Measurements from ENCODE around the gene ZAR1.
"Not testable (repeated sequence)": the region's sequence is repeated elsewhere in the genome, so short reads cannot be mapped to it uniquely, and the experiment has no call there.

ZAR1 gene, protein sequence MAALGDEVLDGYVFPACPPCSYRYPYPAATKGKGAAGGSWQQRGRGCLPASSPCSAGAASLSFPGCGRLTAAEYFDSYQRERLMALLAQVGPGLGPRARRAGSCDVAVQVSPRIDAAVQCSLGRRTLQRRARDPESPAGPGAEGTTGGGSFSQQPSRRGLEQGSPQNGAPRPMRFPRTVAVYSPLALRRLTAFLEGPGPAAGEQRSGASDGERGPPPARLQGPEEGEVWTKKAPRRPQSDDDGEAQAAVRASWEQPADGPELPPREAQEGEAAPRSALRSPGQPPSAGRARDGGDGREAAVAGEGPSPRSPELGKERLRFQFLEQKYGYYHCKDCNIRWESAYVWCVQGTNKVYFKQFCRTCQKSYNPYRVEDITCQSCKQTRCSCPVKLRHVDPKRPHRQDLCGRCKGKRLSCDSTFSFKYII

DNA sequence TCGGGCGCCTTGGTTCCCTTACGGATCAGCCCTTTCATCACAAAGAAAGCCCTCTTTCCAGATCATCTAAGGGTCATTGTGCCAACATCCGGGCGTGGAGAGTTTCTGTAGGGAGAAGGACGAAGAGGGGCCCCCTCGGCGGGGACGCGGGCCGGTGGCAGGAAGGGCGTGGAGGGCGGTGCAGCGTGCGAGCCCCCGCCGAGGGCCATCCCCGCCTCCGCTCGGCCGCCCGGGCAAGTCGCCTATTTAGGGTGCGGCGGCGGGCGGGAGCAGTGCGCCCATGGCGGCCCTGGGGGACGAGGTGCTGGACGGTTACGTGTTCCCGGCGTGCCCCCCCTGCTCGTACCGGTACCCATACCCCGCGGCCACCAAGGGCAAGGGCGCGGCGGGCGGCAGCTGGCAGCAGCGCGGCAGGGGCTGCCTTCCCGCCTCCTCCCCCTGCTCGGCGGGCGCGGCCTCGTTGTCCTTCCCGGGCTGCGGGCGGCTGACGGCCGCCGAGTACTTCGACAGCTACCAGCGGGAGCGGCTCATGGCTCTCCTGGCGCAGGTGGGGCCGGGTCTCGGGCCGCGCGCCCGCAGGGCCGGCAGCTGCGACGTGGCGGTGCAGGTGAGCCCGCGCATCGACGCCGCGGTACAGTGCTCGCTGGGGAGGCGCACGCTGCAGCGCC, at the start of gene ZAR1:
TSS of gene ZAR1 (plus strand) at position 241 of the 668 bp plus-strand sequence. CDS start at position 281, 40 bp downstream.
- POLR2A ChIA-PET = no interaction called here
- TF ChIP-seq BHLHE40 (IDR thresholded peaks at IDR 0.05; ENCODE audit: borderline replicate concordance) = no peak
- TF ChIP-seq FOXM1 (IDR thresholded peaks at IDR 0.05; ENCODE audit: borderline replicate concordance) = no peak
- no peak for TF ChIP-seq ZNF384 (IDR thresholded peaks at IDR 0.05)
- no peak for TF ChIP-seq CTBP1 (IDR thresholded peaks at IDR 0.05; ENCODE audit: borderline replicate concordance)
- TF ChIP-seq FOXK2 (IDR thresholded peaks at IDR 0.05) = no peak
- TF ChIP-seq SUZ12 (IDR thresholded peaks at IDR 0.05) = no peak
- no peak for TF ChIP-seq FOXA1 (IDR thresholded peaks at IDR 0.05)
- no peak for TF ChIP-seq TARDBP (IDR thresholded peaks at IDR 0.05)
- no peak for TF ChIP-seq ELF4 (IDR thresholded peaks at IDR 0.05)
- no peak for TF ChIP-seq HDGF (IDR thresholded peaks at IDR 0.05; ENCODE audit: borderline replicate concordance)
- no peak for TF ChIP-seq LEF1 (IDR thresholded peaks at IDR 0.05; ENCODE audit: borderline replicate concordance)
- no peak for TF ChIP-seq SP1 (IDR thresholded peaks at IDR 0.05)
- TF ChIP-seq, protein P1, sequence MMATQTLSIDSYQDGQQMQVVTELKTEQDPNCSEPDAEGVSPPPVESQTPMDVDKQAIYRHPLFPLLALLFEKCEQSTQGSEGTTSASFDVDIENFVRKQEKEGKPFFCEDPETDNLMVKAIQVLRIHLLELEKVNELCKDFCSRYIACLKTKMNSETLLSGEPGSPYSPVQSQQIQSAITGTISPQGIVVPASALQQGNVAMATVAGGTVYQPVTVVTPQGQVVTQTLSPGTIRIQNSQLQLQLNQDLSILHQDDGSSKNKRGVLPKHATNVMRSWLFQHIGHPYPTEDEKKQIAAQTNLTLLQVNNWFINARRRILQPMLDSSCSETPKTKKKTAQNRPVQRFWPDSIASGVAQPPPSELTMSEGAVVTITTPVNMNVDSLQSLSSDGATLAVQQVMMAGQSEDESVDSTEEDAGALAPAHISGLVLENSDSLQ (IDR thresholded peaks at IDR 0.05) = no peak
- TF ChIP-seq ARNT (IDR thresholded peaks at IDR 0.05) = no peak
- no peak for TF ChIP-seq L3MBTL2 (conservative IDR thresholded peaks at IDR 0.05)
- no peak for TF ChIP-seq NFRKB (IDR thresholded peaks at IDR 0.05)
- CTCF ChIA-PET = no interaction called here
- DNase-seq (ENCODE audit: extremely low spot score) = no peak

GRCh38 chr4:48440914-48441313, 49.1 kb upstream of the ZAR1 start:
- POLR2A ChIA-PET; DNase-seq (ENCODE audit: extremely low spot score); CTCF ChIA-PET: not testable (repeated sequence)

- ChIA-PET CTCF (no interaction called here), POLR2A (no interaction called here)
- no peak for DNase-seq (ENCODE audit: extremely low spot score)
- no peak for TF ChIP-seq L3MBTL2 (conservative IDR thresholded peaks at IDR 0.05)
- TF ChIP-seq FOXM1 (IDR thresholded peaks at IDR 0.05; ENCODE audit: borderline replicate concordance) = no peak
- no peak for TF ChIP-seq ELF4 (IDR thresholded peaks at IDR 0.05)
- TF ChIP-seq HDGF (IDR thresholded peaks at IDR 0.05; ENCODE audit: borderline replicate concordance) = no peak
- TF ChIP-seq, protein P1 (IDR thresholded peaks at IDR 0.05) = no peak
- no peak for TF ChIP-seq CTBP1 (IDR thresholded peaks at IDR 0.05; ENCODE audit: borderline replicate concordance)
- no peak for TF ChIP-seq NFRKB (IDR thresholded peaks at IDR 0.05)
- no peak for TF ChIP-seq FOXA1 (IDR thresholded peaks at IDR 0.05)
- no peak for TF ChIP-seq SP1 (IDR thresholded peaks at IDR 0.05)
- no peak for TF ChIP-seq ARNT (IDR thresholded peaks at IDR 0.05)
- TF ChIP-seq ZNF384 (IDR thresholded peaks at IDR 0.05) = no peak
- TF ChIP-seq BHLHE40 (IDR thresholded peaks at IDR 0.05; ENCODE audit: borderline replicate concordance) = no peak
- TF ChIP-seq SUZ12 (IDR thresholded peaks at IDR 0.05) = no peak
- TF ChIP-seq FOXK2 (IDR thresholded peaks at IDR 0.05) = no peak
- TF ChIP-seq TARDBP (IDR thresholded peaks at IDR 0.05) = no peak
Measured at GRCh38 chr4:48445704-48446103, 44.3 kb upstream of the ZAR1 start.

DNA sequence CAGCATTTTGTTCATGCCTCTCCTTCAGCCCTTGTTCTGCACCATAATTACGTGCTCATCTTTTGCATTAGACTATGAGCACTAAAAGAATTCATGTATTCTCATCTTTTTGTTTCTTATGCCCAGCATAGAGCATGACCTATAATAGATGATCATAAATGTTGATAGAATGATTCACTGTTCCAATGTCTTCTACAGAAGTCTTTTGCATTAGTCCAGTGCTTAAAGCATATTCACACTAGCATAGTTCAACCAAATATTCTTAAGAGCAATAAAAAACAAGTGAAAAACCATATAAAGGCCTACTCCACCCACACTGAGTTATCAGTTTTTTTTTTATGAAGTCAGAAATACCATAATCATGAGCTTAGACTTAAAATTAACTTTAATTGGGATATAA, 43.4 kb upstream of the ZAR1 start:
- DNase-seq (ENCODE audit: extremely low spot score) = no peak
- ChIA-PET POLR2A (no interaction called here), CTCF (no interaction called here)
- TF ChIP-seq SP1 (IDR thresholded peaks at IDR 0.05) (no peak), SUZ12 (IDR thresholded peaks at IDR 0.05) (no peak), ARNT (IDR thresholded peaks at IDR 0.05) (no peak), NFRKB (IDR thresholded peaks at IDR 0.05) (no peak), BHLHE40 (IDR thresholded peaks at IDR 0.05; ENCODE audit: borderline replicate concordance) (no peak), ELF4 (IDR thresholded peaks at IDR 0.05) (no peak), FOXM1 (IDR thresholded peaks at IDR 0.05; ENCODE audit: borderline replicate concordance) (no peak), TARDBP (IDR thresholded peaks at IDR 0.05) (no peak), L3MBTL2 (conservative IDR thresholded peaks at IDR 0.05) (no peak), FOXK2 (IDR thresholded peaks at IDR 0.05) (no peak), ZNF384 (IDR thresholded peaks at IDR 0.05) (no peak), FOXA1 (IDR thresholded peaks at IDR 0.05) (no peak), HDGF (IDR thresholded peaks at IDR 0.05; ENCODE audit: borderline replicate concordance) (no peak), CTBP1 (IDR thresholded peaks at IDR 0.05; ENCODE audit: borderline replicate concordance) (no peak), LEF1 (IDR thresholded peaks at IDR 0.05; ENCODE audit: borderline replicate concordance) (no peak)
- TF ChIP-seq, protein P1 (IDR thresholded peaks at IDR 0.05) = no peak

- ChIA-PET POLR2A (no interaction called here), CTCF (no interaction called here)
- no peak for TF ChIP-seq FOXK2 (IDR thresholded peaks at IDR 0.05)
- no peak for TF ChIP-seq ARNT (IDR thresholded peaks at IDR 0.05)
- TF ChIP-seq SUZ12 (IDR thresholded peaks at IDR 0.05) = no peak
- no peak for TF ChIP-seq FOXA1 (IDR thresholded peaks at IDR 0.05)
- no peak for TF ChIP-seq ELF4 (IDR thresholded peaks at IDR 0.05)
- TF ChIP-seq TARDBP (IDR thresholded peaks at IDR 0.05) = no peak
- no peak for TF ChIP-seq CTBP1 (IDR thresholded peaks at IDR 0.05; ENCODE audit: borderline replicate concordance)
- TF ChIP-seq, protein P1 (IDR thresholded peaks at IDR 0.05) = no peak
- no peak for TF ChIP-seq ZNF384 (IDR thresholded peaks at IDR 0.05)
- no peak for DNase-seq (ENCODE audit: extremely low spot score)
Measured at GRCh38 chr4:48449151-48449550, 40.9 kb upstream of the ZAR1 start.

Measured in HEK293T (cell line).